Lower leg skin (tissue), 3 donors: Measurements from ENCODE around the gene HSD17B2.

ENCODE experiments used
- CTCF ChIP-seq, 3 donors: fragments of 450-650 bp; IDR thresholded peaks; one replicate each; pipeline ENCODE4 v1.5.1; 2016; ENCODE audit warnings: antibody characterized with exemption in 3 of 3, mild to moderate bottlenecking in 3 of 3, moderate library complexity in 2 of 3
- POLR2A ChIP-seq, 2 donors: fragments of 450-650 bp; IDR thresholded peaks; one replicate each; pipeline ENCODE4 v1.6.1; 2016 to 2017; ENCODE audit warnings: antibody characterized with exemption in 2 of 2, mild to moderate bottlenecking in 1 of 2, moderate library complexity in 1 of 2

GRCh38 chr16:82046541-82046940 lies 11.5 kb downstream of the HSD17B2 start:
- TF ChIP-seq CTCF (IDR thresholded peaks at IDR 0.05) (no peak), POLR2A (IDR thresholded peaks at IDR 0.05) (no peak)
